ENCODE results near the gene AIFM3.

GRCh38 chr22:20933910-20934309, 33.1 kb upstream of the AIFM3 start:
- TF ChIP-seq CTCF (IDR thresholded peaks at IDR 0.05; ENCODE audit: low read depth, low read length, missing input control): no peak
- TF ChIP-seq TAF1 (conservative IDR thresholded peaks at IDR 0.05): no peak
- TF ChIP-seq MAX (IDR thresholded peaks at IDR 0.05): no peak
- TF ChIP-seq YY1 (IDR thresholded peaks at IDR 0.05): no peak
- TF ChIP-seq REST (IDR thresholded peaks at IDR 0.05): no peak
- no peak for TF ChIP-seq RAD21 (IDR thresholded peaks at IDR 0.05)
- TF ChIP-seq JUND (IDR thresholded peaks at IDR 0.05): no peak

Measured in liver (tissue), 3 donors.